Stimulated activated CD8-positive, alpha-beta memory T cell treated with anti-CD3 and anti-CD28 coated beads, Interleukin-7, amount 100 ng/mL, for 48 hours (primary cell): ENCODE results near the gene MALRD1.

Source experiments
- DNase-seq, 2 donors: peaks; one replicate each; pipeline ENCODE4 v3.0.0-alpha.2; 2020; ENCODE audit warnings: low read depth in 1 of 2; ENCODE audit errors: extremely low read depth in 1 of 2

Gene MALRD1

GRCh38 chr10:19628767-19629560, 580.4 kb downstream of the MALRD1 start:
- no peak for DNase-seq

- DNase-seq: no peak
Measured at GRCh38 chr10:19629567-19629966, 581.0 kb downstream of the MALRD1 start.

- DNase-seq: no peak
Measured at GRCh38 chr10:19634163-19634562, 585.6 kb downstream of the MALRD1 start.

- DNase-seq: no peak
Measured at GRCh38 chr10:19638182-19638895, 589.7 kb downstream of the MALRD1 start.

GRCh38 chr10:19638896-19639233, 590.3 kb downstream of the MALRD1 start:
- no peak for DNase-seq

GRCh38 chr10:19640566-19641263, 592.1 kb downstream of the MALRD1 start:
- no peak for DNase-seq

GRCh38 chr10:19651549-19651948, 602.9 kb downstream of the MALRD1 start:
- DNase-seq: no peak

GRCh38 chr10:19652750-19653149, 604.1 kb downstream of the MALRD1 start:
- no peak for DNase-seq

- DNase-seq: no peak
Measured at GRCh38 chr10:19653931-19654330, 605.3 kb downstream of the MALRD1 start.

- no peak for DNase-seq
Measured at GRCh38 chr10:19654576-19654975, 606.0 kb downstream of the MALRD1 start.

- DNase-seq: no peak
Measured at GRCh38 chr10:19656420-19657042, 607.9 kb downstream of the MALRD1 start.

GRCh38 chr10:19658131-19658530, 609.5 kb downstream of the MALRD1 start:
- no peak for DNase-seq

GRCh38 chr10:19658622-19659233, 610.1 kb downstream of the MALRD1 start:
- no peak for DNase-seq

- DNase-seq: no peak
Measured at GRCh38 chr10:19659920-19660655, 611.5 kb downstream of the MALRD1 start.

GRCh38 chr10:19663344-19663743, 614.7 kb downstream of the MALRD1 start:
- DNase-seq: no peak

- no peak for DNase-seq
Measured at GRCh38 chr10:19668116-19668515, 619.5 kb downstream of the MALRD1 start.

GRCh38 chr10:19676063-19676462, 627.5 kb downstream of the MALRD1 start:
- DNase-seq: no peak

- DNase-seq: no peak
Measured at GRCh38 chr10:19683356-19683755, 634.8 kb downstream of the MALRD1 start.

- no peak for DNase-seq
Measured at GRCh38 chr10:19683960-19684359, 635.4 kb downstream of the MALRD1 start.

- DNase-seq: no peak
Measured at GRCh38 chr10:19688344-19688743, 639.7 kb downstream of the MALRD1 start.
